Measurements from ENCODE around the gene DPP8.

The DPP8 gene

GRCh38 chr15:65423150-65423975 lies 94.1 kb downstream of the DPP8 start:
- no peak for DNase-seq

- DNase-seq = no peak
Measured at GRCh38 chr15:65421360-65422215, 95.9 kb downstream of the DPP8 start.

GRCh38 chr15:65420975-65421359 lies 96.5 kb downstream of the DPP8 start:
- DNase-seq = no peak

GRCh38 chr15:65418596-65418995 lies 98.9 kb downstream of the DPP8 start:
- DNase-seq = no peak

- no peak for DNase-seq
Measured at GRCh38 chr15:65416845-65417416, 100.6 kb downstream of the DPP8 start.

GRCh38 chr15:65414841-65415621 lies 102.5 kb downstream of the DPP8 start:
- DNase-seq = no peak

GRCh38 chr15:65413760-65414144 lies 103.7 kb downstream of the DPP8 start:
- no peak for DNase-seq

GRCh38 chr15:65413051-65413759 lies 104.3 kb downstream of the DPP8 start:
- DNase-seq = no peak

- DNase-seq = no peak
Measured at GRCh38 chr15:65412556-65412955, 104.9 kb downstream of the DPP8 start.

- no peak for DNase-seq
Measured at GRCh38 chr15:65411465-65412071, 105.9 kb downstream of the DPP8 start.

GRCh38 chr15:65410972-65411371 lies 106.5 kb downstream of the DPP8 start:
- DNase-seq = no peak

- DNase-seq = no peak
Measured at GRCh38 chr15:65410036-65410435, 107.5 kb downstream of the DPP8 start.

- DNase-seq = no peak
Measured at GRCh38 chr15:65409036-65409631, 108.4 kb downstream of the DPP8 start.

- DNase-seq = no peak
Measured at GRCh38 chr15:65408324-65409035, 109.0 kb downstream of the DPP8 start.

- DNase-seq = no peak
Measured at GRCh38 chr15:65406424-65407000, 111.0 kb downstream of the DPP8 start.

- no peak for DNase-seq
Measured at GRCh38 chr15:65405791-65406423, 111.6 kb downstream of the DPP8 start.

GRCh38 chr15:65404186-65404872 lies 113.2 kb downstream of the DPP8 start:
- no peak for DNase-seq

GRCh38 chr15:65402961-65403360 lies 114.5 kb downstream of the DPP8 start:
- DNase-seq = no peak

- no peak for DNase-seq
Measured at GRCh38 chr15:65401611-65402240, 115.8 kb downstream of the DPP8 start.
